GM12865 (cell line): ENCODE data around the gene TRPC3.

Experiments used
- DNase-seq: peaks from one replicate; pipeline ENCODE4 v3.0.0; 2010; ENCODE audit warnings: low read depth
- H3K4me3 ChIP-seq: 2 replicates; pipeline ENCODE4 v1.5.1; 2011; ENCODE audit warnings: mild to moderate bottlenecking, low read depth, low read length, control low read depth
- TF ChIP-seq, protein P1 (sequence below): IDR thresholded peaks from 2 replicates; pipeline ENCODE4 v1.5.1; 2011; ENCODE audit warnings: low read length, control low read depth, low read depth, inconsistent platforms; ENCODE audit not compliant: insufficient read depth; ENCODE audit errors: missing control alignments

TRPC3 gene

DNA sequence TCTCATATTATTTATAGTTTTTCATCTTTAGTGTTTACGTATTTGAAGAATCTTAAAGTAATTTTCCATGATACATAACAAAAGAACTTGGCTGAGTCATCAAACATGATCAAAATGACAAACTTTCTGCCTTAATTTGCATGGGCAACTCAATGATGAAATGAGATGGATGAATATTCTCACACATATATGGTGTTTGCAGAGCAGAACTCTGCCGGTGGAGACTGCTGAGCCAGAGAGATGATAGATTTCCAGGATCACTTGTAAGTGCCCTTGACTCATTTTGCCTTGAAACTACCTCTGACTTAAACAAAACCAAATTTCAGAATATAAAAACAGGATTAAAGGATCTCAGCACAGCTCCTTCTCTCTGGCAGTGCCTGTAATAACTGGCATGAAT, 38.2 kb downstream of the TRPC3 start:
- TF ChIP-seq, protein P1, sequence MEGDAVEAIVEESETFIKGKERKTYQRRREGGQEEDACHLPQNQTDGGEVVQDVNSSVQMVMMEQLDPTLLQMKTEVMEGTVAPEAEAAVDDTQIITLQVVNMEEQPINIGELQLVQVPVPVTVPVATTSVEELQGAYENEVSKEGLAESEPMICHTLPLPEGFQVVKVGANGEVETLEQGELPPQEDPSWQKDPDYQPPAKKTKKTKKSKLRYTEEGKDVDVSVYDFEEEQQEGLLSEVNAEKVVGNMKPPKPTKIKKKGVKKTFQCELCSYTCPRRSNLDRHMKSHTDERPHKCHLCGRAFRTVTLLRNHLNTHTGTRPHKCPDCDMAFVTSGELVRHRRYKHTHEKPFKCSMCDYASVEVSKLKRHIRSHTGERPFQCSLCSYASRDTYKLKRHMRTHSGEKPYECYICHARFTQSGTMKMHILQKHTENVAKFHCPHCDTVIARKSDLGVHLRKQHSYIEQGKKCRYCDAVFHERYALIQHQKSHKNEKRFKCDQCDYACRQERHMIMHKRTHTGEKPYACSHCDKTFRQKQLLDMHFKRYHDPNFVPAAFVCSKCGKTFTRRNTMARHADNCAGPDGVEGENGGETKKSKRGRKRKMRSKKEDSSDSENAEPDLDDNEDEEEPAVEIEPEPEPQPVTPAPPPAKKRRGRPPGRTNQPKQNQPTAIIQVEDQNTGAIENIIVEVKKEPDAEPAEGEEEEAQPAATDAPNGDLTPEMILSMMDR, result no peak
- no peak for DNase-seq
- H3K4me3 ChIP-seq, result no peak overlapping the region

DNA sequence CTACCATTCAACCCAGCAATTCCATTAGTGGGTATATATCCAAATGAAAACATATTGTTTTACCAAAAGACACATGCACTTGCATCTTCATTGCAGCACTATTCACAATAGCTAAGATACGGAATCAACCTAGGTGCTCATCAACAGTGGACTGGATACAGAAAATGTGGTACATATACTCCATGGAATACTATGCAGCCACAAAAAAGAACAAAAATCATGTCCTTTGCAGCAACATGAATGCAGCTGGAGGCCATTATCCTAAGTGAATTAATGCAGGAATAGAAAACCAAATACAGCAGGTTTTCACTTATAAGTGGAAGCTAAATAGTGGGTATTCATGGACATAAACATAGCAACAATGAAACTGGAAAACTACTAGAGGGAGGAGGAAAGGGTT, 43.5 kb downstream of the TRPC3 start:
- H3K4me3 ChIP-seq, result no peak overlapping the region
- no peak for DNase-seq
- TF ChIP-seq, protein P1, result no peak

DNA sequence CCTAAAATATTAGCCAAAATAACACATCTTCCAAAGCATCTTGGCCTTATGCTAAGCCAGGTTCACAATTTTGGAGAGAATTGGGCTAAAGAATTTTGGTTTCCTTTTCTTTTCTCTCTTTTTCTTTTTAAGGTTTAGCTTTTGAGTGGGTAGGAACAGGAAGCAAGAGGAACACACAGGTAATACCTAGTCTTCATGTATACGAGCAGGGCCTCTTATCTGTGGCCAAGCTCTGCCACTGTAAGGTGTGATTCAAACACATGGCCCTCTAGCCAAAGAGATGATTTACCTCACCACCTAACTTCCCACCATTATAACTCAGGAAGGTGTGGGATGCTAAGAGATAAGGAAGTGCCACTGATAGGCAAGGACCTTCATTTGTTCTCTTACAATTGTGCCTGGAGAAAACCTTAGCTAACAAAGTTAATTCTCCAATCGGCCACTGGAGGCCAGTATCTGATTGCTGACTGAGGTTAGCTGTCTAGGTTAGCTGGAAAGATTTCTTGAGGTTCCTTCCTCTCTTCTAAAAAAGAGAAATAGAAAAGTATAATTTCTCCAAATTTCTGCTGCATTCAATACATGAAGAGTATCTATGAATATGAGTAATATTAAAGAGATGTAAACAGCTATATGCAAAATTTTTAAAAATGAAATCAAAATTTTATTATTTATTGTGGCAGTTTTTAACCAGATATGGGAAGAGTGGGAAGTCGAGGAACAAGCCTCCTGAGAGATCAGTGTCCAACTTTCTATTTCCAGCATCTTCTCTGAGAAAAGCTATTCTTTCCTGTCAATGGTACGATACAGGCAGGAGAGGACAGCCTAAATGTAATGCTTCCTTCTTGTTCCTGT, 51.5 kb downstream of the TRPC3 start:
- H3K4me3 ChIP-seq, result no peak overlapping the region
- TF ChIP-seq, protein P1, result peak; percentile 70
- peak; percentile 61 for DNase-seq

DNA sequence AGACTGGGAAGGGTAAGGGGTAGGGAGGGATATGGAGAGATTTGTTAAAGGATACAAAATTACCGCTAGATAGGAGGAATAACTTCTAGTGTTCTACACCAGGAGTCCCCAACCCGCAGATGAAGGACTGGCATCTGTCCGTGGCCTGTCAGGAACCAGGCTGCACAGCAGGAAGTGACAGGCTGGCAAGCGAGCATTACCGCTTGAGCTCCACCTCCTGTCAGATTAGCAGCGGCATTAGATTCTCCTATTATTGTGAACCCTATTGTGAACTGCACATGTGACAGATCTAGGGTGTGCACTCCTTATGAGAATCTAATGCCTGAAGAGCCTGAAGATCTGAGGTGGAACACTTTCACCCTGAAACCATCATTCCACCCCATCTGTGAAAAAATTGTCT, 53.7 kb downstream of the TRPC3 start:
- H3K4me3 ChIP-seq, result no peak overlapping the region
- peak; percentile 13 for DNase-seq

DNA sequence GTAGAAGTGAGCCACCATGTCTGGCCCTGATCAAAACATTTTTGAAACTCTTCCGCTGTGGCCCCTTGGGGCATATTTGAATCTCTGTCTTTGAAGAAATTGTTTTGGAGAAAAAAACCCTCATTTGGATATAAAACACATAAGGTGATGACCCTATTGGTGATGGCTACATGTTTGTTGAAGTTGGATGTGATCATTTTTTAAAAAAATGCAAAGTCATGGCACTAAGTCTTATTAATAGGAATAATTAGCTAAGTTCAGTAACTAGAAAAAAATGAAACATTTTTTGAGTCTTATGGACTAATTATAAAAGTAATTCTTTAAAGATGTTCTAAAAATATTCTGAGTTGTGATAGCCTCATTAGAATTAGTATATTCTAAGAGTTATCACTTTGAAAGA, 63.7 kb downstream of the TRPC3 start:
- no peak for DNase-seq

More for the DNA sequence above, 53.7 kb downstream of the TRPC3 start:
- TF ChIP-seq, protein P1, result no peak

DNA sequence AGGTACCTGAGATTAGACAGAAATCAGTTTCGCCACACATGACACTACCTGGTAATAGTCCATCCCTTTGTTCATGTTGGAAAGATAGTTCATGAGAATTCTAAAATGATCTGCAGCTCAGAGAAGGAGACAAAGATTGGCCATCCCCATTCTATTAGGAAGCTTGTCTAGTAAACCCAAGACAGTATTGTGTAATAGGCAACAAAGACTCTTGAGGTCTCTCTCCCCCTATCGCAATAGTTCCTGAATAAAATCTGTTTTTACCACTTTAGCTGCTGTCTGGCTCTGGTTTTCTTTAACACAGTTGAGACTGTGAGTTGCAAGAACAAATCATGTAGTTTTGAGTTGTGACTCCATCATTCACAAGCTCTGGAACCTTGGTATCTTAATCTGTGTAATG, 66.7 kb downstream of the TRPC3 start:
- no peak for DNase-seq
- no peak overlapping the region for H3K4me3 ChIP-seq
- TF ChIP-seq, protein P1, result no peak

More for the DNA sequence above, 63.7 kb downstream of the TRPC3 start:
- H3K4me3 ChIP-seq, result no peak overlapping the region
- TF ChIP-seq, protein P1, result no peak

DNA sequence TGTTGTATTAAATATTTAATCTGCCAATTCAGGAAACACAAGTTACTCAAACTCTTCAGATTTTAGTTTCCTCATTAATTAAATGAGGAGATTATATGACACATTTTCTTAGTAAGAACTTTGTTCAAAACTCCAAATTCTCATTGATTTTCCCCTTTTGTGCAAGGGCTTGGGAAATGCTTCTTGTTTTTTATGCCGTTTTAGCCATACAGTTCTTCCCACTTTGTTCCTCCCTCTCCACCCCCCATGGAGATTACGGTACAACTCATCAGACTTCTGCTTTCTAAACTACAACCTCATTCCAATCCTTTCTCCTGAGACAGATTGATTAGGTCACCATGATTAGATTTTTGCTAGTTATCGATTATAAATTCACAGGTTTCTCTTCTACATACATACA, 70.7 kb downstream of the TRPC3 start:
- no peak overlapping the region for H3K4me3 ChIP-seq
- DNase-seq, result no peak
- TF ChIP-seq, protein P1, result no peak
